GM19240 (cell line): ENCODE results near the gene RNF217.
"Not testable (repeated sequence)": the region's sequence is repeated elsewhere in the genome, so short reads cannot be mapped to it uniquely, and the experiment has no call there.

Experiments
- DNase-seq: peaks from one replicate; pipeline ENCODE4 v3.0.0; 2011; ENCODE audit warnings: low spot score; ENCODE audit not compliant: insufficient read length

Gene RNF217

DNA sequence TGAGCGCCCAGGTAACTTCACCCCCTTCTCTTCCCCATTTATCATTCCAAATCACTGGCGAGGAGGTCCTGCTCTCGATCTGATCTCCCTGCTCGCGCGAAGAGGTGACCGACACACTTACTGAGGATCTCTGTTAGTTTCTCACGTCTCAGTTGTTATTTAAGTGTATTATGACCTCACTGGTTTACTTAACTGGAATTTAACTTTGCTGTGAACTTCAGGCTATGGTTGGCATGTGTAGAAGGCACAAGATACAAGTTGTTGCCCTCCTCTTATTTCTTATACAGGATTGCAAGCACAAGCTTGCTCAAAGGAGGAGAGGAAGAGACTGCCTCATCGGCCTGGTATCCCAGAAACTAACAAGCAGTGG lies 1.2 kb downstream of the RNF217 start:
- no peak for DNase-seq

DNA sequence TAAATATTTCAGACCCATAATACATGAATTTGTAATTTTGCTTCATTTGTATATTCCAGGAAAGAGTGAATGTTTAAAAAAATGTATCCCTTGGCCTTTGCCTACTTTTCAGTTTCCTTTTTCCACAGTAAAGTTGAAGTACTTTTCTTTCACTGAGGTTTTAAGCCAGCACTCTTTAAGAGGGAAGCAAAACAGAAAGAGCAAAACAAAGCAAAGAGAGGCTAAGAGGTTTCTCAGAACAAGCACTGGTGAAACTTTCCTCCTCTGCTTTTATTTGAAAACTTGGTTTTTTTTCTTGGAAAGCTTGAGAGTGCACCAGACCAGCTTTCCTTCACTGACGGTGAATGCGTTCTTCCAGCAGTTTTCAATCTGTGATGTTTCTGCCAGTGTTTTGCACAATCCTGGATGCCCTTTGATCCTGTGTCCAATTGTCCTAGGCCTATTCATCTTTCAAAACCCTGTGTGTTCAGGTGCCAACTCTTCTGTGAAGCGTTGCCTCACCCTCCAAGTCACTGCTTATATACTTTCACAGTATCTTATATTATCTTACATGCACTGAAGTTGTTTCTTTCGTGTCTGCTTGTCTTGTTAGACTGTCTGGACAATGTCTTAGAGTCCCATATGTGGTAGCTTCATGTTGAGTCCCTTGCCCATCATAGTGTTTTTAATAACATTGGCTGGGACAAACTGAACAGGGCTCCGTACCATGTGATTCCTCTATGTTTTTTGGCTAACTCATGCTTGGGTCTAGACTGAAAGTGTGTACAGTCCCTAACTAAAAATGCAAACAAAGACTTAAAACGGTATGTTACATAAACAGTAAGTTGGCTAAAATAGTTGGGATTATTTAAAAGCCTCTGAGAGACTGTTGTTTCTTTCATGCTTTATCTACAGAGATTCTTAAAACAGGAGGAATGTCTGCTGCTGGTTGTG lies 1.9 kb downstream of the RNF217 start:
- DNase-seq, result no peak

DNA sequence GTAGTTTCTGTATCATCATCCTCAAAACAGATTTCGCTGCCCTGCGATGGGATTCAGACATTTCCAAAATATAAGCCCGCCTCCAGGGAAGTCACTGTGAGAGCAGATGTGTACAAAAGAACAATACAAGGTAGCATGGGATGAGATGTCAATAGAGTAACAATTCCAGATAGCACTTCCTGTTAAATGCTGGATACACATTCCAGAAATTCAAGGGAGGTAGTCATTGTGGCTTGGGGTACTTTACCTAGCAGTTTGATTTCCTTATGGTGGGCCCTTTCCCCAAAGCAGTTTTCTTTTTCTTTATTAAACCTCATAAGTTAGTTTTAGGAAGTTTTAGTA lies 2.5 kb downstream of the RNF217 start:
- DNase-seq, result no peak

DNA sequence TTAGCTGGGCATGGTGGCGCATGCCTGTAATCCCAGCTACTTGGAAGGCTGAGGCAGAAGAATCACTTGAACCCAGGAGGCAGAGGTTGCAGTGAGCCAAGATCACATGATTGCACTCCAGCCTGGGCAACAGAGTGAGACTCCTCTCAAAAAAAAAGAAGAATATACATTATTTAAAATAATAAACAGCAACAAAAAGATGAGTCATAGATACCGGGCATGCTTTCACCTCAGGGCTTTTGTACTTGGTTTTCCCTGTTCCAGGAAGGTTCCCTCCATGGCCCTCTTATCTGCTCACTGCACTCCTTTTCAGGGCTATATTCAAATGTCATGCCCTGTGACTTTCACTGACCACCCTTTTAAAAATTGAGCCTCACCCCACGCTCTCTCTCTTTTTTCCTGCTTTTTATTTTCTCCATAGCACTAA lies 3.2 kb downstream of the RNF217 start:
- not testable (repeated sequence) for DNase-seq

DNA sequence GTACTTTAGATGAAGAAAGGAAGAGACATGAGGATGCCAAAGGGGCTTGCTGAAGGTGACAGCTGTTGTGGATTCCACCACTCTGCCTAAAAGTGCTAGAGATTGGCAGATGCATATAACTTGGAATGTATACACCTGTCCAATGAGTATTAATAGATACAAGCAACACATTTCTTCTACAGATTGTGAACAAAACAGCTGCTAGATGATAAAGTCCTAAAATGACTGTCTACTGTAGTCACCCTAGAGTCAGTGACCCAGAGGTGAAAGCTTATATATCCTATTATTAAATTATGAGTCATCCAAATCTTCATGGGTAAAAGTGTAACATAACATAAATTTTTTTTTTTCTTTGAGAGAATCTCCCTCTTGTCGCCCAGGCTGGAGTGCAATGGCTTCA lies 5.2 kb downstream of the RNF217 start:
- DNase-seq, result no peak

DNA sequence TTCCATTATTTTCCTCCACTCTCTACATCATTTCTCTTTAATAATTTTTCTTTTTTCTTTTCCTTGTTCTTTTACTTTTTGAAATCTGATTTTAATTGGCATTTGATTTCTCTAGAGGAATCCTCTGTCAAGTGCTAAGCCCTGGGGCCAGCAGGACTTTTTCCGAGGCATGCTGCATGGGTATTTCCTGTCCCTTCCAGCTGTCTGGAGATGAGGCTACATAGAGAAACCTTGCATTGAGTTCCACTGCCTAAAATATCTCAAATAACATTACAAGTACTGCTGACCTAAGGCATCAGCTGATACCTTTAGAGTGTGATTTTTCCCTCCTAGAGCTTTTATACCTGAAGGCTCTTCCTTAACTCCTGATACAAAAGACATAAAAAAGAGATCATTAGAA lies 6.2 kb downstream of the RNF217 start:
- DNase-seq, result no peak

DNA sequence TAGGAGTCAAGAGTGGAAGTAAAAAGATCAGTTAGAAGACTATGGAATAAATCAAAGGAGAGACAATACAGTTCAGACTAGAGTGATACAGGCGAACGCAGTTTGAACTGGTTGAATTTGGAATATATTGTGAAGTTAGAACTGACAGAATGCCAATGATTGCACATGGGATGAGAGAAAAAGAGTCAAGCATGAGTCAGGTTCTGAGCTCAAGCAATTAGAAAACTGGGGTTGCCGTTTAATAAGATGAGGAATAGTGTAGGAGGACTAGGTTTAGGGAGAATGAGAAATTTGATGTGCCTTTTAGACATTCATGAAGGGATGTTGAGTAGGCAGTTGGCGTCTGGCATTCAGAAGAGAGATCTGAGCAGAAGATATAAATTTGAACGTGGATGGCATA lies 8.0 kb downstream of the RNF217 start:
- no peak for DNase-seq

DNA sequence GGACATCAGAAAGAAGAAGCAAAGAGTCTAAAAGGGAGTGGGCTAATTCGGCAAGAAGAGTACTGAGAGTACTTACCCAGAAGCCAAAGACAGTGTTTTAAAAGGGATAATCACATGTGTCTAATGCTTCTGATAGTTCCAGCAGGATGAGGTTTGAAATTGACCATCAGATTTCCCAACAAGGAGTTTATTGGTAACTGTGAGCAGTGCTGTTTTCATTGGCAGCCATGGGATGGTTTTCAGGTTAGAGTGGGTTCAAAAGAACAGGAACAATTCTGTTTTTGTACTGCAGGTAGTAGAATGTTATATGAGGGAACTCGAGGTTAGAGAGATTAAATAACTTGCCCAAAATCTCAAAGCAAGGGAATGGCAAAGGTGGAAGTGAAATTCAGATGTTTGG lies 8.5 kb downstream of the RNF217 start:
- DNase-seq, result no peak

DNA sequence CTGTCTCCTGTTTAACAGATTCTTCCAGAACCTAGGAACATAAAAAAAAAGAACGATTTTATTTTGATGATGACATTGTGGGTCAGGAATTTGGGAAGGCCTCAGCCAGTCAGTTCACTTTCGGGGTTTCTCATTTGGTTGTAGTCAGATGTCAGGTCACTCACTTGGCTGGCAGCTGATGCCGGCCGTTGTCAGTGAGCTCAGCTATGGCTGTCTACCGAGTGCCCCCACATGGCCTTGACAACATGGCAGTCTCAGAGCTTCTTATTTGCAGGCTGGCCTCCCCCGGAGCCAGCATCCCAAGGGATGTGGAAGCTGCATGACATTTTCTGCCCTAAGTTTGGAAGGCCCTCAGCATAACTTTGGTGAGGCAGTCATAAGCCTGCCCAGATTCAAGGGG lies 11.5 kb downstream of the RNF217 start:
- DNase-seq, result no peak

DNA sequence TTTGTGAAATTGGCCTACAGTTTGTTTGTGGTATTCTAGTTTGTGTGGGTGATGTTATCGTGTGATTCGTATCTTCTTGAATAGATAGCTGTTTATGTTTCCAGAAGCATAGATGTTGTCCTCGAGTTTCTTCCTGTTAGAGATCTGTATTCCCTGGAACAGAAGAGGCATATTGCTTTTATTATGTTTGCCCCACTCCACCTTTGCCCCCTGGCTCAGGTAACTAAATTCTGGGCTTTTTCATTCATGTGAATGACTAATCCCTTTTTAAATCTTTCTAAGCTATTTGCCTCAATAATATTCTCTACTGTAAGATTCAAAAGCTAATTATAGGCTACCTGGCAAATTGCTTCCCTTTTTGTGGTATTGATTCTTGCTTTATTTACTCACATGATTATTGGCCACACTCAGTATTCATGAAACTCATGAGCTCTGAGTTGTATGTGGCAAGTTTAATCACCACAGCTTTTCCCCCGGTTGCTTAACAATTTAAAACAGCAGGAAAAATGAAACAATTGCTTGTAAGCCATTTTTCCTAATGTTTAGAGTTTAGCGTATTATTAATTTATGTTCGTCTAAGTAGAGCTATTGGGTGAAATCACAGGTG lies 12.6 kb downstream of the RNF217 start:
- DNase-seq, result no peak

DNA sequence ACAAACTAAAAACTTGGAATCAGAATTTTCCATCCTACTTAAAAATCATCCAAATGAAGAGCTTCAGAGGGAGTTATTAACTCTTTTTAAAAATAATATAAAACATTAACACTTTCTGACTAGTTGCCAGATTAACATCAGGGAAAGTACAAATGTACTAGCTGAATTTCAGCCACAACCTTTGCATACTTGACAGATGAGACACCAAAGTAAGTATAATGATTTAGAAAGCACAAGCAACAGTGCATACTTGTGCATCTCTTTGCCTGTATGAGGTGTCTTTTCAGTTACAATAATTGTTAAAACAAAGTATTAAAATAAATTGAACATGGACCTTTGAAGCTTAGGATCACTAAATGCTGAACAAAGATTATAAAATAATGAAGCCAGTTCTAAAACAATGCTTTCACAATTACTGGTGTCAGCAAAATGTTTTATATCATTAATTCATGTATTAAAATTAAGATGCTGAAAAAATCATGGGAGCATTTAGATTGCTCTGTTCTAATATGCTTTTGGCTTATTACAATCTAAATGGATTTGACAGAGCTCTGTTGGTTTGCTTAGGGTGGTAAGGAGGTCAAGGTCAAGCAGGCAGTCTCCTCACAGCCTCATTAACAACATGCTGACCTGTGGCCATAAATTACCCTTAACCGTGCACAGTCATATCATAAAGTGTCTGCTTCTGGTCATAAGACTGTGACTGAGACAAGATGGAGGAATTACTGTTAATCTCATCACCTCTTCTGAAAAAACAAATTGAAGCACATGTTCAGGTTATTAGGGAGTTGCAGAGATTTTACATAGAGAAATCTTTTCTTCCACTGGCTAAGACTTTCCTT lies 15.1 kb downstream of the RNF217 start:
- DNase-seq, result no peak

DNA sequence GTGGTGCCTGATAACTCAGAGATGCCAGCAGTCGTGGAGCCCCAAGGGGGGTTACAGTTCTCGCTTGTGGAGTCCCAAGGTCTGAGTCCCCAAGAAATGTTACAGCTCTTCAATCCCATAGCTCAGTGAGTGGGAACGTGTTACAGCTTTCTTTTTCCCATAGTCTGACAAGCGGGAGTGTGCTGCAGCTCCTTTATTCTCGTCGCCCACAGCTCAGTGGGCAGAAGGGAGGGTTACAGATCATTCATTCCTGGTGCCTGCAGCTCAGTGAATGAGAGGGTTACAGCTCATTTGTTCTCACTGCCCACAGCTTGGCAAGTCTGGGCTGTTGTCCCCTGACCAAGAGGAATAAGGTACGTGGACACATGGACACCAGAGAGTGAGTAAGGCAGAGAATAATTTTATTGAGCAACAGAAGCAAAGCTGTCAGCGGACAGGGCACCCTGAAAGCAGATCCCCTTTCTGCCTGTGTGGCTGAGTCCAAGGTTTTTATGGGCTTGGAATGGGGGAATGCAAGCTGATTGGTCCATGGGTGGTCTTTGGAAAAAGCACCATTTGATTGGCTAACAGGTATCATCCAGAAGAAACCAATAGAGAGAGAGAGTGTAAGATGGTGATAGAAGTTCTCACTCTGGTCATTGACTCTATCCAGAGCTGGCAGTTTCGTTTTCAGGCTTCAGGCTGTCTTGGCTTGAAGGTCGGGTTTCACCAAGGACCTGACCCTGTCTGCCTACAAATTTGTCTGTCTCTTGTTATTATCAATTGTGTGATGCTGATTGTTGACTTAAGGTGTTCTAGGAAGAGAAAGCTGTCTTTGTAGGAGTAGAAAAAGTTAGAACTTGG lies 16.4 kb downstream of the RNF217 start:
- no peak for DNase-seq

DNA sequence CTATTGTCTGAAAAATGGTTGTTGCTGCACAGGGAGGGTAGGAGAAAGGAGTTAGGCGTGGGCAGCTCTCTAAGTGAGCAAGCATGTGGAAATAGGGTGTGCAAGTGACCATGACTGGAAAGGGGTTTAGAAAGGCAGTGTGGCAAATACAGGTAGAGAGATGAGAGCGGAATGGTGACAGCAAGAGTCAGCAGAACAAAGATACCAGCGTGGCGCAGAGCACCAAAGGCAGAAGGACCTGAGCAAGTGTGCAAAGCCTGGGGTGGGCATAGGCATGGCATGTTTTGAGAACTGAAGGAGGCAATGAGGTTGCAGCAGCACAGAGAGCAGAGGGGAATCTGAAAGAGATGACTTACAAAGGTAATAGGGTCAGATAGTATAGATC lies 17.0 kb downstream of the RNF217 start:
- no peak for DNase-seq

DNA sequence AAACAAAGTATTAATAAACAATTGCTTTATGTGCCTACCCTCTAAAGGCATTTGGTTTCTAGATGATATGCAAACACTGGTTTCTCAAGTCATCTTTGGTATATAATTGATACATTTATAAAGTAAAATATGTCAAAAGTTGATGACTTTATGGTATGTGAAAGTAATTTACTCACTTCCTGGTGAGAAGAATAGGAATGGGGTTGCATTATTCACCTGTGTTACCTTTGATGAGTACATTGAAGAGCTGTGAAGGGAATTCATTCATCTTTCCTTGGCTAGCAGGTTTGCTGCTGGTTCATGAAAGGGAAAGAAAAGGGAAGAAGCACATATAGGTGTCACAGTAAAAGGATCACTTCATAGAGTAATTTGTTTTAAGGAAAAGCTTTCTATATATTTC lies 20.4 kb downstream of the RNF217 start:
- DNase-seq, result no peak

DNA sequence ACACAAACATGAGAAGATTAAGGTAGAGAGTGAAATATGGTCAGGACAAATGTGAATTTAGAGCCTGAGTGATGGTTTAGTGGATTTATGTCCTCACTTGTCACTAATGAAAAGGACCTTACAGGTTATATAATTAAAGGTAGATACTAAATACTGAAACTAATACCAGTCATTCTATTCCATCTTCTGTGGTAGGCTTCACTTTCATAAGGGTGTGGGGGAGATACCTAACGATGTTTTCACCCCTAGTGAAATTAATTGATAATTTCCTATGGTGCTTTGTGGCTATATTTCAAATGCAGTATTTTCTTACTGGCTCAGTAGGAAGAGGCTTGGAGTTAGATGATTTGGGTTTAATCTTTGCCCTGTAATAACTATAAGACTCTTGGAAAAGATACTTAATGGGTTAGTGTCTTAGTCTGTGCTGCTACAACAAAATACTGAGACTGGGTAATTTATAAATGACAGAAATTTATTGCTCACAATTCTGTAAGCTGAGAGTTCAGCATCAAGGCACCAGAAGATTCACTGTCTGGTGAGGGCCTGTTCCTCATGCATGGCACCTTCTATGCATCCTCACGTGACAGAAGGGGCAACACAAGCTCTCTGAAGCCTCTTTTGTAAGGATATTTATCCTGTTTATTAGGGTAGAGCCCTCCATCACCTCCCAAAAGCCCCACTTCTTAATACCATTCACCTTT lies 21.3 kb downstream of the RNF217 start:
- DNase-seq, result no peak

DNA sequence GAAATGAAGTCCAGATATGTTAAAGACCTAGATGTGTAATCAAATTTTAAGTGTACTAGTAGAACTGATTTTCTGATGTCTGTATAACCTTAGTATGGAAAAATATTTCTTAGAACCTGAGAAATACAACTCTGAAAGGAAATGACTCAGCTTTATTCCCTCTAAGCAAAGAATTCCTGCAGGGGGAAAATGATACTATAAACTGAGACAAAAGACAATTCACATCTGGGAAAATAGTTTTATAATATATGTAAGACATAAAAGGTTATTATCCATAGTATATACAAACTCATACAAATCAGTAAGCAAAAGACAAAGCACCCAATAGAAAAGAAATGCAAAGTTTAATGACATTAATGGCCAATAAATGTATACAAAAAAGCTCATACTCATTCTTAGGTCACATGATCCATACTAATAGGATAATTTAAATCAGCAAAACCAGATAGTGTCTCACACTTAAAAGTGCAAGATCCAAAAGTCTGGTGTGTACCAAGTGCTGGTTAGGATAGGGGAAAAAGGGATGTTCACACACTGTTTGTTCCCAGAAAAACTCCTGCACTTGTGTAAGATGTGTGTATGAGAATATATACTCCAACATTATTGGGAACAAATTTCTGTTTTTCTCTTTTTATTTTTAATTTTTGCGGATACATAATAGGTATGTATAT lies 22.6 kb downstream of the RNF217 start:
- no peak for DNase-seq

DNA sequence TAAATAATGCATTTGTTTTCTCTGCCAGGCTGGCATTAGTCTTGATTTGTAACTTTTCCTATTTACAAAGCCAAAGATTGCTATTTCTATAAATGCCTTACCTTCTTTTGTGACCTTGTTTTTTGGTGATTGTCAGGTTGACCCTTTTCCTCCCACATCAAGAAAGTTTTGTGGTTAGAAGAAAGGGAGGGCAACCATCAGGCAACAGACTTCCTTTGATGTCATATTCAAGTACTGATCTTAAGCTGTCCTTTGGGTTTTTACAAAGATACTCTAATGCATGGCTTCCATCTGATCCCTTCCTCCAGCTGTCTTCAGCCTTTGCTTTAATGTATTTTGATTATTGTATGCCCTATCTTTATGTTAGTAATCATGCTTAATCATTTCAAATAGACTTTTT lies 23.9 kb downstream of the RNF217 start:
- DNase-seq, result no peak

DNA sequence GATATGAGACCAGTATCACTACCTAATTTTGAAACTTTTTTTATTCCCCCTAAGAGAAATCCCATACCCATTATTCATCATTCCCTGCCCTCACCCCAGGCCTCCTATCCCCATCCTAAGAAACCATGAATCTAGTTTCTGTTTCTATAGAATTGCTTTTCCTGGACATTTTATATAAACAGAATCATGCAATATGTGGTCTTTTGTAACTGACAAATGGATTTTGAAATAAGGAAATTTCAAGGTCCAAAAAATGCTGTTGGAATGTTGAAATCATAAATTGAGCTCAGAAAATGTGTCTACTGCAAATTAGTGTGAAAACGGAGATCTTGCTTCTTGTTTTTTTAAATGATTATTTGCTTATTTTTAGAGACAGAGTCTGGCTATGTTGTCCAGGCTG lies 25.1 kb downstream of the RNF217 start:
- no peak for DNase-seq

DNA sequence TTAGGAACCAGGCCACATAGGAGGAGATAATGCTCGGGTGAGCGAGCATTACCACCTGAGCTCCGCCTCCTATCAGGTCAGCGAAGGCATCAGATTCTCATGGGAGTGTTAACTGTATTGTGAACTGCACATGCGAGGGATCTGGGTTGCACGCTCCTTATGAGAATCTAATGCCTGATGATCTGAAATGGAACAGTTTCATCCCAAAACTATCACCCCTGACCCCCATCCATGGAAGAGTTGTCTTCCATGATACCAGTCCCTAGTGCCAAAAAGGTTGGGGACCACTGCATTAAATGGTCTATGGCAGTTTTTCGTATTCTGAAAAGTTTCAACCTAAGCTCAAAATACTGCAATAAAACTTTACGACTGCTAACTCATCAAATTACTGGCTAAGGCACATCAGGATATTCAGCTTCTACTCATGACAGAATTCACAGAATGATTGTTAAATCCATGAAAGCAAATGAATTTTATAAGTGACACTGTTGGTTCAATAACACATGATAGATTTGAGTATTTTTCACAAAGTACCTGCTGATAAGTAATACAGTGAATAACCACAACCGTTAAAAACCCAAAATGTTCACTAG lies 25.9 kb downstream of the RNF217 start:
- no peak for DNase-seq
